ENCODE results near the gene SLC38A10.

Gene SLC38A10

GRCh38 chr17:81295031-81295675 is at the start of gene SLC38A10:
Gene SLC38A10, minus strand, starts transcription at chr17:81295307. Its CDS starts 386 bp downstream, at chr17:81294921.
- Histone ChIP-seq H3K4me3 (ENCODE audit: low read depth, low read length) (peak within 1 kb of the TSS; percentile 80), H3K36me3 (ENCODE audit: control insufficient read depth, insufficient read depth, low read length) (no peaks in the 10 kb centered on the region), H3K9me3 (ENCODE audit: control insufficient read depth, insufficient read depth, low read length) (no peaks in the 10 kb centered on the region), H3K9ac (ENCODE audit: low read depth, low read length) (peak within 1 kb of the TSS; percentile 63), H3K27me3 (ENCODE audit: control insufficient read depth, insufficient read depth, low read length) (no peaks in the 10 kb centered on the region), H3K4me1 (ENCODE audit: control insufficient read depth, insufficient read depth, low read length) (peaks cover 4% of the 10 kb centered on the region; the same call in 1 of the 2 replicates), H3K27ac (ENCODE audit: low read depth, low read length) (peak within 1 kb of the TSS; percentile 58)

- Histone ChIP-seq H3K4me3 (ENCODE audit: low read depth, low read length) (peak overlapping the region; percentile 70), H3K36me3 (ENCODE audit: control insufficient read depth, insufficient read depth, low read length) (no peaks in the 10 kb centered on the region), H3K27ac (ENCODE audit: low read depth, low read length) (peak overlapping the region; percentile 81), H3K9me3 (ENCODE audit: control insufficient read depth, insufficient read depth, low read length) (no peaks in the 10 kb centered on the region), H3K27me3 (ENCODE audit: control insufficient read depth, insufficient read depth, low read length) (peaks cover 77% of the 10 kb centered on the region), H3K4me1 (ENCODE audit: control insufficient read depth, insufficient read depth, low read length) (peaks cover 33% of the 10 kb centered on the region), H3K9ac (ENCODE audit: low read depth, low read length) (peak overlapping the region; percentile 12; the same call in 1 of the 2 replicates)
These were observed 47.4 kb upstream of the SLC38A10 start for GRCh38 chr17:81342269-81343070.

GRCh38 chr17:81341516-81342268 is 46.6 kb upstream of the SLC38A10 start:
- peaks cover 29% of the 10 kb centered on the region for H3K4me1 ChIP-seq (ENCODE audit: control insufficient read depth, insufficient read depth, low read length)

GRCh38 chr17:81340607-81341515 is 45.8 kb upstream of the SLC38A10 start:
- H3K4me3 ChIP-seq (ENCODE audit: low read depth, low read length) = peak overlapping the region; percentile 41
- peaks cover 65% of the 10 kb centered on the region for H3K27me3 ChIP-seq (ENCODE audit: control insufficient read depth, insufficient read depth, low read length)
- no peaks in the 10 kb centered on the region for H3K9me3 ChIP-seq (ENCODE audit: control insufficient read depth, insufficient read depth, low read length)
- no peaks in the 10 kb centered on the region for H3K36me3 ChIP-seq (ENCODE audit: control insufficient read depth, insufficient read depth, low read length)
- H3K9ac ChIP-seq (ENCODE audit: low read depth, low read length) = no peak overlapping the region
- no peak overlapping the region for H3K27ac ChIP-seq (ENCODE audit: low read depth, low read length)
- peaks cover 28% of the 10 kb centered on the region for H3K4me1 ChIP-seq (ENCODE audit: control insufficient read depth, insufficient read depth, low read length)

More at GRCh38 chr17:81341516-81342268, 46.6 kb upstream of the SLC38A10 start:
- Histone ChIP-seq H3K9me3 (ENCODE audit: control insufficient read depth, insufficient read depth, low read length) (no peaks in the 10 kb centered on the region), H3K36me3 (ENCODE audit: control insufficient read depth, insufficient read depth, low read length) (no peaks in the 10 kb centered on the region), H3K27me3 (ENCODE audit: control insufficient read depth, insufficient read depth, low read length) (peaks cover 69% of the 10 kb centered on the region), H3K27ac (ENCODE audit: low read depth, low read length) (no peak overlapping the region), H3K4me3 (ENCODE audit: low read depth, low read length) (peak overlapping the region; percentile 41), H3K9ac (ENCODE audit: low read depth, low read length) (no peak overlapping the region)

- H3K36me3 ChIP-seq (ENCODE audit: control insufficient read depth, insufficient read depth, low read length) = no peaks in the 10 kb centered on the region
- peaks cover 28% of the 10 kb centered on the region for H3K4me1 ChIP-seq (ENCODE audit: control insufficient read depth, insufficient read depth, low read length)
- no peak overlapping the region for H3K9ac ChIP-seq (ENCODE audit: low read depth, low read length)
- no peaks in the 10 kb centered on the region for H3K9me3 ChIP-seq (ENCODE audit: control insufficient read depth, insufficient read depth, low read length)
- peaks cover 57% of the 10 kb centered on the region for H3K27me3 ChIP-seq (ENCODE audit: control insufficient read depth, insufficient read depth, low read length)
- peak overlapping the region; percentile 24 for H3K27ac ChIP-seq (ENCODE audit: low read depth, low read length)
- no peak overlapping the region for H3K4me3 ChIP-seq (ENCODE audit: low read depth, low read length)
These were observed 44.6 kb upstream of the SLC38A10 start for GRCh38 chr17:81339534-81340296.

GRCh38 chr17:81339191-81339533 is 44.1 kb upstream of the SLC38A10 start:
- no peak overlapping the region for H3K4me3 ChIP-seq (ENCODE audit: low read depth, low read length)
- H3K9ac ChIP-seq (ENCODE audit: low read depth, low read length) = no peak overlapping the region
- H3K36me3 ChIP-seq (ENCODE audit: control insufficient read depth, insufficient read depth, low read length) = no peaks in the 10 kb centered on the region
- H3K27ac ChIP-seq (ENCODE audit: low read depth, low read length) = no peak overlapping the region
- H3K9me3 ChIP-seq (ENCODE audit: control insufficient read depth, insufficient read depth, low read length) = no peaks in the 10 kb centered on the region
- H3K27me3 ChIP-seq (ENCODE audit: control insufficient read depth, insufficient read depth, low read length) = peaks cover 52% of the 10 kb centered on the region
- H3K4me1 ChIP-seq (ENCODE audit: control insufficient read depth, insufficient read depth, low read length) = peaks cover 23% of the 10 kb centered on the region

- peaks cover 18% of the 10 kb centered on the region for H3K4me1 ChIP-seq (ENCODE audit: control insufficient read depth, insufficient read depth, low read length)
- no peaks in the 10 kb centered on the region for H3K36me3 ChIP-seq (ENCODE audit: control insufficient read depth, insufficient read depth, low read length)
- no peak overlapping the region for H3K27ac ChIP-seq (ENCODE audit: low read depth, low read length)
- H3K9ac ChIP-seq (ENCODE audit: low read depth, low read length) = no peak overlapping the region
- H3K9me3 ChIP-seq (ENCODE audit: control insufficient read depth, insufficient read depth, low read length) = no peaks in the 10 kb centered on the region
- H3K27me3 ChIP-seq (ENCODE audit: control insufficient read depth, insufficient read depth, low read length) = peaks cover 46% of the 10 kb centered on the region
- no peak overlapping the region for H3K4me3 ChIP-seq (ENCODE audit: low read depth, low read length)
These were observed 43.4 kb upstream of the SLC38A10 start for GRCh38 chr17:81338274-81339190.

- H3K4me3 ChIP-seq (ENCODE audit: low read depth, low read length) = no peak overlapping the region
- no peak overlapping the region for H3K9ac ChIP-seq (ENCODE audit: low read depth, low read length)
- no peak overlapping the region for H3K27ac ChIP-seq (ENCODE audit: low read depth, low read length)
- H3K4me1 ChIP-seq (ENCODE audit: control insufficient read depth, insufficient read depth, low read length) = peaks cover 16% of the 10 kb centered on the region
- peaks cover 35% of the 10 kb centered on the region for H3K27me3 ChIP-seq (ENCODE audit: control insufficient read depth, insufficient read depth, low read length)
- H3K36me3 ChIP-seq (ENCODE audit: control insufficient read depth, insufficient read depth, low read length) = no peaks in the 10 kb centered on the region
- no peaks in the 10 kb centered on the region for H3K9me3 ChIP-seq (ENCODE audit: control insufficient read depth, insufficient read depth, low read length)
These were observed 42.4 kb upstream of the SLC38A10 start for GRCh38 chr17:81337476-81337879.

- peaks cover 30% of the 10 kb centered on the region for H3K27me3 ChIP-seq (ENCODE audit: control insufficient read depth, insufficient read depth, low read length)
- peaks cover 16% of the 10 kb centered on the region for H3K4me1 ChIP-seq (ENCODE audit: control insufficient read depth, insufficient read depth, low read length)
These were observed 41.8 kb upstream of the SLC38A10 start for GRCh38 chr17:81336930-81337325.

More at GRCh38 chr17:81336930-81337325, 41.8 kb upstream of the SLC38A10 start:
- no peaks in the 10 kb centered on the region for H3K9me3 ChIP-seq (ENCODE audit: control insufficient read depth, insufficient read depth, low read length)
- no peak overlapping the region for H3K27ac ChIP-seq (ENCODE audit: low read depth, low read length)
- H3K36me3 ChIP-seq (ENCODE audit: control insufficient read depth, insufficient read depth, low read length) = no peaks in the 10 kb centered on the region
- H3K4me3 ChIP-seq (ENCODE audit: low read depth, low read length) = no peak overlapping the region
- H3K9ac ChIP-seq (ENCODE audit: low read depth, low read length) = no peak overlapping the region

Measured in HUES48 (cell line).